ENCODE data around the gene OSBPL2.

The OSBPL2 gene

DNA sequence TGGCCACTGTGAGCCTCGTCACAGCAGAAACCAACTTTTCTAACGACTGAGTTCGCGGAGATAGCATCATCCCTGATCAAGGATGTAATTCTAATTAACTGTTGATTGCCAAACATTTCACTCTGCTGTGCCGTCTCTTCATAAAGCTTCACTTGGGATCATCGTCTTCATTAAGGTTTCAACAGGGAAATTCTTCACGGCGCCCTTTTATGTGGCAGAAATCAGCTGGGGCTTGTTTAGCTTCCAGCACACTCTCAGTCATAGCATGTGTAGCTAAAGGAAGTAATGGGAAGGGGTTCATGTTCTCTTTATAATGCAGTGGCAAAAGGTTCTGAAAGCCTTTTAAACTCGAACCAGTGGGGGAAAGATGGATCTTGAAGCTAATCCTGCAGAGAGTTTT lies 55.6 kb downstream of the OSBPL2 start:
- no peak for DNase-seq (ENCODE audit: extremely low read depth, insufficient read length)
- TF ChIP-seq, protein P1, sequence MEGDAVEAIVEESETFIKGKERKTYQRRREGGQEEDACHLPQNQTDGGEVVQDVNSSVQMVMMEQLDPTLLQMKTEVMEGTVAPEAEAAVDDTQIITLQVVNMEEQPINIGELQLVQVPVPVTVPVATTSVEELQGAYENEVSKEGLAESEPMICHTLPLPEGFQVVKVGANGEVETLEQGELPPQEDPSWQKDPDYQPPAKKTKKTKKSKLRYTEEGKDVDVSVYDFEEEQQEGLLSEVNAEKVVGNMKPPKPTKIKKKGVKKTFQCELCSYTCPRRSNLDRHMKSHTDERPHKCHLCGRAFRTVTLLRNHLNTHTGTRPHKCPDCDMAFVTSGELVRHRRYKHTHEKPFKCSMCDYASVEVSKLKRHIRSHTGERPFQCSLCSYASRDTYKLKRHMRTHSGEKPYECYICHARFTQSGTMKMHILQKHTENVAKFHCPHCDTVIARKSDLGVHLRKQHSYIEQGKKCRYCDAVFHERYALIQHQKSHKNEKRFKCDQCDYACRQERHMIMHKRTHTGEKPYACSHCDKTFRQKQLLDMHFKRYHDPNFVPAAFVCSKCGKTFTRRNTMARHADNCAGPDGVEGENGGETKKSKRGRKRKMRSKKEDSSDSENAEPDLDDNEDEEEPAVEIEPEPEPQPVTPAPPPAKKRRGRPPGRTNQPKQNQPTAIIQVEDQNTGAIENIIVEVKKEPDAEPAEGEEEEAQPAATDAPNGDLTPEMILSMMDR (IDR thresholded peaks at IDR 0.05; ENCODE audit: insufficient read depth, low read length, poor library complexity, severe bottlenecking) = no peak
- peaks cover 21% of the 10 kb centered on the region for H3K36me3 ChIP-seq (ENCODE audit: control insufficient read depth, insufficient read depth, low read length)
- H3K27me3 ChIP-seq (replicated peaks; ENCODE audit: control insufficient read depth, insufficient read depth, low read length) = no peaks in the 10 kb centered on the region
- no peak overlapping the region for H3K4me3 ChIP-seq (replicated peaks; ENCODE audit: low read depth, low read length)

DNA sequence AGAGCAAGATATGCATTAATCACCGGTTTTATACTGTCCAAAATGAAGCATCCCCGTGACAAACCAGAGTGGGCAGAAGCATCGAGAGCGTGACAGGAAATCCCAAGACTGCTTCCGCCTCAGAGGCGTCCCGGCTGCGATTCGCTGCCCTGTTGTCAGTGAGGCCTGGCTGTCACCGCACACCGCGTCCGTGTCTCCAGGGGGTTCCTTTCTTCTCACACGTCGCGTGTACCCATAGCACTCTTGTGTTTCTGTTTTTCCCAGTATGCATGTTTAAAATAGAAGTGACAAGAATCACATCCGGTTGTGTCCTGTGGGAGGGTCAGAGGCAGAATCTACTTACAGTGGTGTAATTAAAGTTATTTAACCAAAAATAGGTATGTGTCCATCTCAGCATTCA lies 56.2 kb downstream of the OSBPL2 start:
- no peak overlapping the region for H3K4me3 ChIP-seq (replicated peaks; ENCODE audit: low read depth, low read length)
- TF ChIP-seq, protein P1 (IDR thresholded peaks at IDR 0.05; ENCODE audit: insufficient read depth, low read length, poor library complexity, severe bottlenecking) = no peak
- DNase-seq (ENCODE audit: extremely low read depth, insufficient read length) = no peak
- no peaks in the 10 kb centered on the region for H3K27me3 ChIP-seq (replicated peaks; ENCODE audit: control insufficient read depth, insufficient read depth, low read length)
- peaks cover 20% of the 10 kb centered on the region for H3K36me3 ChIP-seq (ENCODE audit: control insufficient read depth, insufficient read depth, low read length)

DNA sequence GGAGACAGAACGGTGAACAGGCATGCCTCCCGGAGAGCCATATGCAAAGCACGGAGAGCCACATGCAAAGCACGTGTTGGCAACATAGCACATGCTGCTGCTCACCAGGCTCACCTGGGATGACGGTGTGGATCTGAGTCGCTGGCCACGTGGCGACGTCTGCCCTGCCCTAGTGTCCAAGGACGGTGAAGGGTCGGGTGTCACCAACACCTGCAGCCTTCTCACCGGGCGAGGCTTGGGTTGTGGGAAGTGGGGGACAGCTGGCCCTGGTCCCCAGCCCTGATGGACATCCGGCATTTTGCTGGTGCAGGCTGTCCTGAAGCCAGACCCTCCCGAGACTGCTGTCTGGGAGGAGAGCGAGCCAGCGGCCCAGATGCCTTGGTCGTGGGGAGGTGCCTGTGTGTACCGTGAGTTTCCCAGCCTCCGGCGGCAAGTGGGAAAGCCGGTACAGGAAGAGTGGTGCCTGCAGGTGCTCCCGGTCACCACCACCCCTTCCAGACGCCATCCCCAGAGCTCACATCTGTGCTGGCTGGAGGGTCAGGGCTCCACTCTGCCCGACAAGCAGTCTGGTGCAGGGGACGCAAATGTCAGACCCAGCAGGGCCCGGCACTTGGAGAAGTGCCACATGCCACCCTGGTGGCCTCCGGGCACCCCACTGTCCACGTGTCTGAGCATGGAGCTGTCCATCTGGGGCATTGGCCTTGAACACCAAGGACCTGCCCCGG lies 58.6 kb downstream of the OSBPL2 start:
- H3K36me3 ChIP-seq (ENCODE audit: control insufficient read depth, insufficient read depth, low read length) = peaks cover 15% of the 10 kb centered on the region
- no peaks in the 10 kb centered on the region for H3K27me3 ChIP-seq (replicated peaks; ENCODE audit: control insufficient read depth, insufficient read depth, low read length)
- no peak for DNase-seq (ENCODE audit: extremely low read depth, insufficient read length)
- no peak overlapping the region for H3K4me3 ChIP-seq (replicated peaks; ENCODE audit: low read depth, low read length)
- TF ChIP-seq, protein P1 (IDR thresholded peaks at IDR 0.05; ENCODE audit: insufficient read depth, low read length, poor library complexity, severe bottlenecking) = no peak

DNA sequence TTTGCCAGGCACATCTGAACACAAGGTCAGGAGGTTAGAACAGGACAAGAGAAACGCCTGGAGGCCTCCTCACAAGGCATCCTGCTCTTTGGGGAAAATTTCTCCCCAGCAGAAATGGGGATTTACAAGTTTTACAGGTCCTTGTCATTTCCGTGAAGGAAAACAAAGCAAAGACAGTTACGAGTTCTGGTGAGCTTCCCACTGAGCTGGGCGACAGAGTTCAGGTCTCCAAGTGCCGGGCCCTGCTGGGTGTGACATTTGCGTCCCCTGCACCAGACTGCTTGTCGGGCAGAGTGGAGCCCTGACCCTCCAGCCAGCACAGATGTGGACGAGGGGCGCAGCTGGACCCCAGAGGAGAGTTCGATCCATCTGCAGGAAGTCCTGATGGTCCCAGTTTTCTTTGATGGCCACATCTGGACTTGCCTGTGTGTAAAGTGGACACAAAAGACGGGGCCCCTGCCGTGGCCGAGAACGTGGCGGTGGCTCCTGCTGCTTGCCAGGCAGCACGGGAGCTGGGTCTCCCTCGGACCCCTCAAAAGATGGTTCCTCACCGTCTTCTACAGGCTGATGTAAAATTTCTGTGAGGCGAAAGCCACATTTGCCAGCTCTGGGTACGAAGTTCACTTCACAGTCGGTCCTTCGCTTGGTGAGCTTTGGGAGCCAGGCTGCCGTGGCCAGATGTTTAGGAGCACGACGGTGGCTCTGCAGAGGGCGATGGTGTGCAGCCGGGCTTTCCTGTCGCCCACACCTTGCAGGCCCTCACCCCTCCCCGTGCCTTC lies 59.3 kb downstream of the OSBPL2 start:
- Histone ChIP-seq H3K27me3 (replicated peaks; ENCODE audit: control insufficient read depth, insufficient read depth, low read length) (no peaks in the 10 kb centered on the region), H3K36me3 (ENCODE audit: control insufficient read depth, insufficient read depth, low read length) (peaks cover 12% of the 10 kb centered on the region), H3K4me3 (replicated peaks; ENCODE audit: low read depth, low read length) (no peak overlapping the region)
- TF ChIP-seq, protein P1 (IDR thresholded peaks at IDR 0.05; ENCODE audit: insufficient read depth, low read length, poor library complexity, severe bottlenecking) = no peak
- DNase-seq (ENCODE audit: extremely low read depth, insufficient read length) = no peak

DNA sequence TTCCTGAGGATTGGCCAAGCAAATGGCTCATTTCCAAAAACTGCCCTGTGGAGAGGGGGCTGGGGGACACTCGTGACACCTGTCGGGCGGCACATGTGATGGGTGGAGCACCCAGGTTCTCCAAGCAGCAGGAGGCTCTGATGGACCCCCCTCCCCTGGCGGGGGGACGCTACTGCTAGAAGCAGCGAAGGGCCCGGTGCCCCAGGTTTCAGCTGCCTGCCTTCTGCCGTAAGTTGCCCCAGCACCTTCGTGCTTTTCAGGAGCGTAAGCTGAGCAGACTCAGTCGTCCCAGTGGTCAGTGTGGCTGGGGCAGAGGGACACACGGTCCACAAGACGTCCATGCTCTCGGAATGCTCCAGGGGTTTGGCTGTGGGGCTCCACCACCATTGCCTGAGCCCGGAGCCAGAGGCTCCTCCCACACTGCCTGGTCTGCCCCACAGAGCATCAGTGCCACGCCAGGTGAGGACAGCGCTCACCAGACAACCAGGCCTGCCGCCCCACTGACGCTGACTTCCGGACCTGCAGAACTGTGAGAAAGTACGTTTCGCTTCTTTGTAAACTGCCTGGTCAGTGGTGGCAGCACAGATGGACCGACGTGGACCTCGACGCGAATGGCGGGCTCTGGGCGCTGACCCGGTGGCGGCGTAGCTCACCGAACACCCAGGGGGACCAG lies 60.4 kb downstream of the OSBPL2 start:
- no peaks in the 10 kb centered on the region for H3K27me3 ChIP-seq (replicated peaks; ENCODE audit: control insufficient read depth, insufficient read depth, low read length)
- H3K36me3 ChIP-seq (ENCODE audit: control insufficient read depth, insufficient read depth, low read length) = peaks cover 12% of the 10 kb centered on the region
- no peak for DNase-seq (ENCODE audit: extremely low read depth, insufficient read length)
- TF ChIP-seq, protein P1 (IDR thresholded peaks at IDR 0.05; ENCODE audit: insufficient read depth, low read length, poor library complexity, severe bottlenecking) = no peak
- H3K4me3 ChIP-seq (replicated peaks; ENCODE audit: low read depth, low read length) = no peak overlapping the region

Data from GM06990 (cell line).